Left ventricle myocardium superior (tissue), 1 donor: ENCODE data around the gene PIK3AP1. TPM values are rescaled to one million over a fixed set of nuclear protein-coding genes. Genes with fewer than 3 reads are reported as not detected.
"Not testable (repeated sequence)": the region's sequence is repeated elsewhere in the genome, so short reads cannot be mapped to it uniquely, and the experiment has no call there.

Source experiments
- ATAC-seq: fragments of 200-7000 bp; cut with Tn5 transposase; one replicate; pipeline ENCODE4 v1.9.1; 2020; ENCODE audit warnings: mild to moderate bottlenecking, moderate library complexity
- DNase-seq: peaks from one replicate; pipeline ENCODE4 v3.0.0-alpha.2; 2020
- intact Hi-C: fragments of 100-400 bp; cut with micrococcal nuclease; formaldehyde crosslinking; loops from one replicate; pipeline ENCODE4 v1.11.0; 2022
- total RNA-seq: library from RNA; stranded (reverse); fragmentation: NEBNext Ultra II Directional; extraction: Animal tissue kit (Norgen Biotek cat#: 25700); gene quantifications from one replicate; pipeline ENCODE4 v1.2.1, GENCODE V29; 2021
- donor health status: DM: no; HTN: yes; CAD: no; lungs with severe emphysema.

PIK3AP1 gene
- total RNA-seq, 1 donor from 2014 or later = 7.5 TPM

- intact Hi-C loops = no loop called here
- DNase-seq (no peak), ATAC-seq (no peak)
These were observed 17.0 kb downstream of the PIK3AP1 start for GRCh38 chr10:96703358-96703757.

GRCh38 chr10:96701265-96701664, 19.0 kb downstream of the PIK3AP1 start:
- intact Hi-C loops = no loop called here
- ATAC-seq (no peak), DNase-seq (no peak)

- ATAC-seq (peak; percentile 43), DNase-seq (no peak)
- intact Hi-C loops = no loop called here
These were observed 19.8 kb downstream of the PIK3AP1 start for GRCh38 chr10:96700374-96701099.

- intact Hi-C loops = no loop called here
- ATAC-seq (no peak), DNase-seq (no peak)
These were observed 20.7 kb downstream of the PIK3AP1 start for GRCh38 chr10:96699613-96700012.

- DNase-seq, ATAC-seq, intact Hi-C loops: not testable (repeated sequence)
These were observed 22.0 kb downstream of the PIK3AP1 start for GRCh38 chr10:96698305-96698704.

- intact Hi-C loops = no loop called here
- ATAC-seq = no peak
- no peak for DNase-seq
These were observed 22.9 kb downstream of the PIK3AP1 start for GRCh38 chr10:96697438-96697837.

GRCh38 chr10:96696845-96697425, 23.4 kb downstream of the PIK3AP1 start:
- intact Hi-C loops = no loop called here
- DNase-seq = no peak
- no peak for ATAC-seq

- no peak for ATAC-seq
- DNase-seq = no peak
- intact Hi-C loops = no loop called here
These were observed 24.2 kb downstream of the PIK3AP1 start for GRCh38 chr10:96695975-96696634.

GRCh38 chr10:96695366-96695765, 24.9 kb downstream of the PIK3AP1 start:
- intact Hi-C loops = no loop called here
- DNase-seq = no peak
- no peak for ATAC-seq

- no peak for DNase-seq
- intact Hi-C loops = no loop called here
- no peak for ATAC-seq
These were observed 26.9 kb downstream of the PIK3AP1 start for GRCh38 chr10:96693431-96693830.

- no peak for ATAC-seq
- intact Hi-C loops = no loop called here
- DNase-seq = no peak
These were observed 27.9 kb downstream of the PIK3AP1 start for GRCh38 chr10:96692427-96692826.

GRCh38 chr10:96691761-96692160, 28.6 kb downstream of the PIK3AP1 start:
- intact Hi-C loops = no loop called here
- ATAC-seq = no peak

GRCh38 chr10:96690755-96691730, 29.3 kb downstream of the PIK3AP1 start:
- no peak for ATAC-seq
- intact Hi-C loops = no loop called here
- no peak for DNase-seq

More at GRCh38 chr10:96691761-96692160, 28.6 kb downstream of the PIK3AP1 start:
- DNase-seq = no peak

- intact Hi-C loops = no loop called here
- ATAC-seq (no peak), DNase-seq (no peak)
These were observed 31.5 kb downstream of the PIK3AP1 start for GRCh38 chr10:96688789-96689188.

- ATAC-seq = peak; percentile 58
These were observed 32.8 kb downstream of the PIK3AP1 start for GRCh38 chr10:96687317-96688012.

GRCh38 chr10:96686514-96686913, 33.8 kb downstream of the PIK3AP1 start:
- intact Hi-C loops = no loop called here
- DNase-seq = no peak
- ATAC-seq = no peak

More at GRCh38 chr10:96687317-96688012, 32.8 kb downstream of the PIK3AP1 start:
- intact Hi-C loops = no loop called here
- DNase-seq = no peak

GRCh38 chr10:96685306-96685705, 35.0 kb downstream of the PIK3AP1 start:
- intact Hi-C loops = no loop called here
- ATAC-seq (no peak), DNase-seq (no peak)

GRCh38 chr10:96684826-96685225, 35.5 kb downstream of the PIK3AP1 start:
- intact Hi-C loops = no loop called here
- DNase-seq = no peak
- ATAC-seq = no peak

- intact Hi-C loops = no loop called here
- ATAC-seq (no peak), DNase-seq (no peak)
These were observed 36.6 kb downstream of the PIK3AP1 start for GRCh38 chr10:96683710-96684109.
